ENCODE results near the gene TBC1D16.

Gene TBC1D16

GRCh38 chr17:80035687-80035936 is at the start of gene TBC1D16:
TSS of gene TBC1D16 (minus strand) at chr17:80035872. CDS start at chr17:80013547, 22,325 bp downstream.
- H3K4me3 ChIP-seq (ENCODE audit: low read depth, low read length): peak within 1 kb of the TSS; percentile 88
- TF ChIP-seq CTCF (IDR thresholded peaks at IDR 0.05; ENCODE audit: insufficient read depth, low read length, missing control alignments): no peak
- DNase-seq (ENCODE audit: low read depth, low spot score): no peak
- ChIA-PET CTCF (interaction anchor here (2.1 to 10.8 kb wide), 2 partner anchors 28 to 66 kb away, joined by 7 to 212 read pairs; partner anchors contain the start of gene GAA), POLR2A (no interaction called here)

GRCh38 chr17:80084773-80085172 is 49.1 kb upstream of the TBC1D16 start:
- POLR2A ChIA-PET: no interaction called here
- DNase-seq (ENCODE audit: low read depth, low spot score): no peak
- TF ChIP-seq CTCF (IDR thresholded peaks at IDR 0.05; ENCODE audit: insufficient read depth, low read length, missing control alignments): no peak
- CTCF ChIA-PET: interaction anchor here (1.0 to 7.3 kb wide), 5 partner anchors 9 to 259 kb away, joined by 3 to 66 read pairs (median 27); partner anchors contain the start of gene GAA
- H3K4me3 ChIP-seq (ENCODE audit: low read depth, low read length): no peak overlapping the region

- ChIA-PET POLR2A (no interaction called here), CTCF (interaction anchor here (0.8 to 7.3 kb wide), 31 partner anchors 7 to 279 kb away, joined by 3 to 66 read pairs (median 5); partner anchors contain the start of gene GAA)
- no peak for TF ChIP-seq CTCF (IDR thresholded peaks at IDR 0.05; ENCODE audit: insufficient read depth, low read length, missing control alignments)
Measured at GRCh38 chr17:80083136-80083661, 47.5 kb upstream of the TBC1D16 start.

GRCh38 chr17:80082403-80083135 is 46.9 kb upstream of the TBC1D16 start:
- peak overlapping the region; percentile 8; the same call in 1 of the 2 replicates for H3K4me3 ChIP-seq (ENCODE audit: low read depth, low read length)
- no peak for DNase-seq (ENCODE audit: low read depth, low spot score)
- TF ChIP-seq CTCF (IDR thresholded peaks at IDR 0.05; ENCODE audit: insufficient read depth, low read length, missing control alignments): peak; percentile 73
- CTCF ChIA-PET: interaction anchor here (0.6 to 7.3 kb wide), 36 partner anchors 8 to 280 kb away, joined by 3 to 66 read pairs (median 5); partner anchors contain the start of gene GAA
- POLR2A ChIA-PET: no interaction called here

More at GRCh38 chr17:80083136-80083661, 47.5 kb upstream of the TBC1D16 start:
- DNase-seq (ENCODE audit: low read depth, low spot score): no peak
- no peak overlapping the region for H3K4me3 ChIP-seq (ENCODE audit: low read depth, low read length)

GRCh38 chr17:80081596-80081995 is 45.9 kb upstream of the TBC1D16 start:
- ChIA-PET POLR2A (no interaction called here), CTCF (interaction anchor here (0.6 to 7.3 kb wide), 25 partner anchors 8 to 281 kb away, joined by 3 to 66 read pairs (median 4); partner anchors contain the start of gene GAA)
- no peak for DNase-seq (ENCODE audit: low read depth, low spot score)
- H3K4me3 ChIP-seq (ENCODE audit: low read depth, low read length): no peak overlapping the region
- TF ChIP-seq CTCF (IDR thresholded peaks at IDR 0.05; ENCODE audit: insufficient read depth, low read length, missing control alignments): no peak

GRCh38 chr17:80080081-80080480 is 44.4 kb upstream of the TBC1D16 start:
- no peak for DNase-seq (ENCODE audit: low read depth, low spot score)

More at GRCh38 chr17:80080081-80080480, 44.4 kb upstream of the TBC1D16 start:
- ChIA-PET POLR2A (no interaction called here), CTCF (interaction anchor here (0.8 to 7.3 kb wide), 3 partner anchors 21 to 228 kb away, joined by 3 to 66 read pairs (median 21); partner anchors contain the start of gene GAA)
- no peak overlapping the region for H3K4me3 ChIP-seq (ENCODE audit: low read depth, low read length)
- no peak for TF ChIP-seq CTCF (IDR thresholded peaks at IDR 0.05; ENCODE audit: insufficient read depth, low read length, missing control alignments)

Data from AG04449 (cell line).